ENCODE measurements around the gene DLG1.

Gene DLG1

GRCh38 chr3:197298341-197298944 lies at the start of gene DLG1:
DLG1 (minus strand) TSS chr3:197298612; CDS start chr3:197297204, 1,408 bp downstream.
- peak; percentile 97 for DNase-seq

GRCh38 chr3:197348014-197348413 lies 49.6 kb upstream of the DLG1 start:
- DNase-seq, result no peak

GRCh38 chr3:197345390-197345789 lies 47.0 kb upstream of the DLG1 start:
- no peak for DNase-seq

- DNase-seq, result no peak
These were observed 46.3 kb upstream of the DLG1 start for GRCh38 chr3:197344582-197345318.

- DNase-seq, result no peak
These were observed 45.4 kb upstream of the DLG1 start for GRCh38 chr3:197343656-197344408.

- no peak for DNase-seq
These were observed 44.7 kb upstream of the DLG1 start for GRCh38 chr3:197343111-197343510.

GRCh38 chr3:197340521-197340871 lies 42.1 kb upstream of the DLG1 start:
- no peak for DNase-seq

- peak; percentile 48 for DNase-seq
These were observed 41.6 kb upstream of the DLG1 start for GRCh38 chr3:197339841-197340520.

GRCh38 chr3:197338586-197338985 lies 40.2 kb upstream of the DLG1 start:
- DNase-seq, result no peak

GRCh38 chr3:197337656-197338055 lies 39.2 kb upstream of the DLG1 start:
- DNase-seq, result no peak

- no peak for DNase-seq
These were observed 38.8 kb upstream of the DLG1 start for GRCh38 chr3:197337214-197337613.

GRCh38 chr3:197336348-197336747 lies 37.9 kb upstream of the DLG1 start:
- DNase-seq, result no peak

- DNase-seq, result no peak
These were observed 37.2 kb upstream of the DLG1 start for GRCh38 chr3:197335428-197336132.

- DNase-seq, result no peak
These were observed 35.7 kb upstream of the DLG1 start for GRCh38 chr3:197333901-197334639.

- DNase-seq, result no peak
These were observed 32.7 kb upstream of the DLG1 start for GRCh38 chr3:197331131-197331530.

- DNase-seq, result no peak
These were observed 31.0 kb upstream of the DLG1 start for GRCh38 chr3:197329382-197329781.

GRCh38 chr3:197328198-197328597 lies 29.8 kb upstream of the DLG1 start:
- no peak for DNase-seq

GRCh38 chr3:197327701-197328100 lies 29.3 kb upstream of the DLG1 start:
- DNase-seq, result no peak

- no peak for DNase-seq
These were observed 27.4 kb upstream of the DLG1 start for GRCh38 chr3:197325773-197326172.

GRCh38 chr3:197322149-197322548 lies 23.7 kb upstream of the DLG1 start:
- no peak for DNase-seq

- DNase-seq, result no peak
These were observed 22.2 kb upstream of the DLG1 start for GRCh38 chr3:197320582-197320981.
